NT2/D1 (cell line): ENCODE data around the gene APBA2.

Experiments
- SUZ12 ChIP-seq: IDR thresholded peaks from 2 replicates; pipeline ENCODE4 v1.6.1; 2011; ENCODE audit not compliant: insufficient read length, insufficient read depth; ENCODE audit errors: extremely low read depth
- YY1 ChIP-seq: IDR thresholded peaks from 2 replicates; pipeline ENCODE4 v1.6.1; 2011; ENCODE audit not compliant: insufficient read length, insufficient read depth
- ZNF274 ChIP-seq: IDR thresholded peaks from 2 replicates; pipeline ENCODE4 v1.6.1; 2011; ENCODE audit warnings: mild to moderate bottlenecking, low read depth, low read length

- no peak for TF ChIP-seq YY1
- TF ChIP-seq SUZ12: no peak
- no peak for TF ChIP-seq ZNF274
Observed at GRCh38 chr15:29156521-29156920, 270.7 kb downstream of the APBA2 start.
